Amniotic stem cell (primary cell): ENCODE data around the gene ATP2B1.

Source experiments
- DNase-seq: peaks from one replicate; lab custom pipeline; 2025; lab: John Stamatoyannopoulos, UW

The ATP2B1 gene

DNA sequence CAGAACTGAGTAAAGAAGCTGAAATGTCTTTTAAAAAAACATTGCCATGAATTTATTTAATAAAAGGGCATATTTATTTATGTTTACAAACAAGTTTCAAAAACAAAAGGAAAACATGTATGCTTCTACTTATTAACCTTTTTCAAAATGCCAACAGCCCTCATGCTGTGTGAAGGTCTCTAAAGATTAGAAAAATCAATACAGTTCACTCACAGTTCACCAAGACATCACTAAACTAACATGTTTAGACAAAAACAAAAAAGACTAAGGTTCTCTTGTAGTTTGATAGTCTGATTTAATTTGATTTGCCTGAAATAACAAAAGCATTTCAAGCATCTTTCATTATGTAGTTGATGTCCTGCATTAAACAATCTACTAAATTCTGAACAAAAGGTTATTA, 118.9 kb downstream of the ATP2B1 start:
- DNase-seq = no peak

DNA sequence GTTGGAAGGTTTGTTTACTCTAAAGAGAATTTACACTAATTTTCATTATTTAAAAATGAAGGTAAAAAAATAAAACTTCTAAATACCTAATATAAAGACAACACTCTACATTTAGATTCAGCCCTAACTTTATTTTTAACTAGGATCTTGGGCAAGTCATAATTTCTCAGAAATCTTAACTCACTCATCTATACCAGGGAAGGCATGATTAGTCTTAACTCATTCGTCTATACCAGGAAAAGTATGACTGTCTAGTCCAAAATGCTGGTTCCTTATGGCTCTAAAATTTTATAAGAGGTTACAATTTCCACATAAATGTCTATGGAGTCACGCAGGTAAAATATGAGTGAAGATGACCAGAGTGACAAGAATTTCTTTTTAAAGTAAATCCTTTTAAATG, 130.1 kb downstream of the ATP2B1 start:
- no peak for DNase-seq

DNA sequence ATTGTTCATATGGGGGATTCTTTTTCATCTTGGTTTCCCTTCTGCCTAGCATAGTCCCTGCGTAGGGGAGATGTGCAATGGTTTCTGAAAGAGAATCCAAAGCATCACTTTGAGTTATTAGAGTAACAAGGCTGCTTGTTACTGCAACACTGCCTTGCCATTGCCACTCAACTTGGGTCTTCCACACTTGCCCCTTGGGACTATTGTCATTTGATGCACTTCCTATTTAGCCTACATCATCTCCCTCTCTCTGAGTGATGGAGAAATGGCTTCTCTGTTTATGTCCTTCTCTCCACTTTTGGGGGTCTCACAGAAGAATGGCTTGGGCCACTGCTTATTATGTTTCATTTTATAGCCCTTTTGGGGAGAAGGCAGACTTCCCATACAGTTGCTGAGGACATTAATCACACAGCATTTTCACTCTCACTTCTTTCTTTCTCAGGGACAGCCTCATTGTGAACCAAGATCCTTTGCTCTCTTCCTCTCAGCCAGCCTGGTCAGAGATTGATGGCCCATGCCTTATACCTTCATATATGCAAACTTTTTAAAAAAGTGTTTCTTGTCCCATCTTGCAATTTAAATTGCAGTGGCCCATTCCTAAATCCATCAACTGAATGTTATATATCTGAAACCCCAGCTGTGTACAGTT, 131.9 kb downstream of the ATP2B1 start:
- DNase-seq = no peak

GRCh38 chr12:89575374-89575773, 133.3 kb downstream of the ATP2B1 start:
- no peak for DNase-seq

DNA sequence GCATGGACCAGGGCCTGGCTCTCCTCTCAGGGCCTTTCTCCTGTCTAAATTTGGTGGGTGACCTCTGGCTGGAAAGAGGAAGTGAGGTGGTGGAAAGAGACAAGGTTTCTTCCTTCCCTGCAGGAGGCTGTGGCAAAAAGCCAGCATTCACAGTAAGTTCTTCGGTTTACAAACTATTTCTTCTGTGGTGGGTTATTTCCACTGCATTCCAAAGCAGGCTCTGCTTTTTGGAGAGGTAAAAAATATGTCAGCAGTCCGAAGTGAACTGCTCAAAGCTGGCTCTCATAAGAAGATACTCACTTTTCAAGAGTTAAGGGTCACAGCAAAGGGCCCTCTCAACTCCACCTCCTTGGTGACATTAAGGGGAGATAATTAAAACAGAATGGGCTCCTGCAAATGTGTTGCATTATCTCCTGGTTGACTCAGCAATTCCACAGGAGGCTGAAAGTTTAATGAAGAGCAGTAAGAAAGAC, 133.9 kb downstream of the ATP2B1 start:
- DNase-seq = no peak

GRCh38 chr12:89573051-89573810, 135.4 kb downstream of the ATP2B1 start:
- no peak for DNase-seq

GRCh38 chr12:89571491-89572195, 137.0 kb downstream of the ATP2B1 start:
- no peak for DNase-seq

GRCh38 chr12:89568484-89568883, 140.2 kb downstream of the ATP2B1 start:
- no peak for DNase-seq

GRCh38 chr12:89567691-89568239, 140.9 kb downstream of the ATP2B1 start:
- DNase-seq = no peak

- no peak for DNase-seq
These were observed 142.0 kb downstream of the ATP2B1 start for GRCh38 chr12:89566615-89567014.

- DNase-seq = no peak
These were observed 143.6 kb downstream of the ATP2B1 start for GRCh38 chr12:89565002-89565401.

DNA sequence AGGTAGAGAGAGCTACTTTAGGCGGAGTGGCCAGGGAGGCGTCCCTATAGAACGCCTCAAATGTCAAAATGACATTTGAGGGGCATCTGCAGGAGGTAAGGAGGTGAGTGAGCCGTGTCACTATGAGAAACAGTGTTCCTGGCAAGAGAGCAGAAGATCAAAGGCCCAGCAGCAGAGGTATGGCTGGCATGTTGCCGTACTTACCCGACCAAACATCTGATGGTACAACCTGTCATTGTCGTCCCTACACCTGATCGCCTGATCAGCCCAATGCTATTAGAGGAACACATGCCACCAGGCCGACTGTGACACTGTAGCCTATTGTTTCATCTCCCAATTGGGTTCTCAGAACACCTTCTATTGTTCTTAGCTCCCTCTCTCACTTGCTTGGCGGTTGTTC, 148.9 kb downstream of the ATP2B1 start:
- DNase-seq = no peak

DNA sequence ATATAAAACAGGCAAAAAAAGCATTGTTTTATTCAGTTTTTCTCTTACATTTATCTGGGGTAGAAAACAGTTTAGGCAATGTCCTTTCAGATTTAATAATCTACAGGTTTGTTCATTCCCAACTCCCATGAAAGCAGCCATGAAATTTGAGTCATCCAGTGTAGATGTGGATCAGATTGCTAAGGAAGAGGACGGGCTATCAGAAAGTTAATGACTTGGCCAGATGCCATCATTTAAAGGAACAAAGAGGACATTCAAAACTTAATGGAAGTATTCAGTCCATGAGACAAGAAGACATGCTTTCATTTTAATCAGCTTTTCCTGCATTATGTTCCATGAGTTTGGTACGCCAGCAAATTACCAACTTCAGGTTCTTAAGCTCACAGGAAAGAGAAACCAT, 151.7 kb downstream of the ATP2B1 start:
- no peak for DNase-seq

- DNase-seq = no peak
These were observed 156.3 kb downstream of the ATP2B1 start for GRCh38 chr12:89552376-89552775.

- DNase-seq = no peak
These were observed 156.9 kb downstream of the ATP2B1 start for GRCh38 chr12:89551747-89552146.

- no peak for DNase-seq
These were observed 161.5 kb downstream of the ATP2B1 start for GRCh38 chr12:89547101-89547500.

GRCh38 chr12:89546151-89546550, 162.5 kb downstream of the ATP2B1 start:
- DNase-seq = no peak

DNA sequence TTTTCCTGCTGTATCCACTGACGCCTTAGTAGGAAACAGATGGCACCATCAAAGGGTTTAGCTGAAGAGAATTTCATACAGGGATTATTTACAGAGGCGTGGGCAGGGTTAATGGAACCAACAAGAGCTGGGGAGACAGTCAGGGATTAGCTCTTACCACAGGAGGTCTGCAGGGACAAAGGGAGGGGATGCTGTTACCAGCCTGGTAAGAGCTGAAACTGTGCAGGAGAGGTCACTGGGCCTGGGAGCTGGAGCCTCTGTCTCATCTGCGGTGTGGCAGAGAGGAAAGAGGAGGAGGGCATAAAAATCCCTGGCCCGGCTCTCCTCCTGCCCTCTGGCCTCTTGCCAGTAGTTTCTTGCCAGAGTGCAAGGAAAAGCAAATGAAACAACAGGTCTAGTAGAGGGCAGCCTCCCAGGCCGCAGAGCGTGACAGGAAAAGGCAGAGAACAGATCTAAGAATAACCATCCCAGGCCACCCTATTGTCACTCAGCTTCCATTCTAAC, 163.9 kb downstream of the ATP2B1 start:
- no peak for DNase-seq

GRCh38 chr12:89544022-89544421, 164.6 kb downstream of the ATP2B1 start:
- no peak for DNase-seq

DNA sequence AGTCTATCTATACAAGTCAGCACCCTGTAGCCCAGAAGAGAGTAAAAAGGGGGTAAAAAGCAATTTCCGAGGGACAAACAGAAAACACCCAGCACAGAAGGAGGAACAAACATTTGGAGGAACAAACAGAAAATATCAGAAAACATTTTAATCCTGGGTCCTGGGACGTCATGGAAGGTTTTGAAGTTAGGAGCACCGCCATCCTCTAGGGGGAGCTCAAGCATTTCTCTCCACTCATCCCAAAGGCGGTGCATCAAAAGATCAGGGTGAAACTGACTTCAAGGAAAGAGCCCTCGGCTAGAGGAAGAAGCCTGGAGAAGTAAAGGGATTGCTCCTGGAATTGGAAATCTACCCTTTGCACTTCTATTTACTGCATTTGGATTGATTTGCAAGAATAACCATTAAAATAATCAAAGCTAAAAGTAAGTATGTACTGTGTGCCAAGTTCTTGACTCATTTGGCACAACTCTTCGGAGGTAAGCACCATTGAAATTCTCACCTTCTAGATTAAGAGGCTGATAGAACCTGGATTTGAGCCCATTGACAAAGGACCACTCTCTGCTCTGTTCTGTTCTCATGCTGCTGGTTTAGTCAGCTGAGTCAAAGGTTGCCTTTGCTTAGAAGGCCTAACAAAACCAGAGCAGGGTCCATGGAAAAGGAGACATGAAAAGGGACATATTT, 165.6 kb downstream of the ATP2B1 start:
- DNase-seq = peak; percentile 61

- no peak for DNase-seq
These were observed 166.4 kb downstream of the ATP2B1 start for GRCh38 chr12:89542236-89542635.

- DNase-seq = no peak
These were observed 168.1 kb downstream of the ATP2B1 start for GRCh38 chr12:89540586-89540985.
